ENCODE results near the gene MICOS13.

MICOS13 gene

GRCh38 chr19:5655412-5655811, 24.9 kb downstream of the MICOS13 start:
- no peaks in the 10 kb centered on the region for H3K27me3 ChIP-seq (ENCODE audit: insufficient read depth, low read length, poor library complexity, severe bottlenecking)
- no peaks in the 10 kb centered on the region for H3K79me2 ChIP-seq (ENCODE audit: insufficient read depth, low read length)

GRCh38 chr19:5654931-5655330, 25.4 kb downstream of the MICOS13 start:
- H2AFZ ChIP-seq (ENCODE audit: low read length) = no peak overlapping the region
- H3K4me3 ChIP-seq (ENCODE audit: low read length, poor library complexity, severe bottlenecking) = no peak overlapping the region
- H3K9ac ChIP-seq (ENCODE audit: low read depth, low read length, poor library complexity, severe bottlenecking) = no peak overlapping the region
- TF ChIP-seq EZH2phosphoT487 (IDR thresholded peaks at IDR 0.05; ENCODE audit: borderline replicate concordance) = no peak
- TF ChIP-seq CTCF (conservative IDR thresholded peaks at IDR 0.05; ENCODE audit: low read length) = no peak
- no peaks in the 10 kb centered on the region for H3K9me3 ChIP-seq (ENCODE audit: insufficient read depth, low read depth, low read length)
- H3K9me2 ChIP-seq (replicated peaks; ENCODE audit: low read depth, low read length) = no peaks in the 10 kb centered on the region
- H4K20me1 ChIP-seq (ENCODE audit: insufficient read depth, low read length, poor library complexity, severe bottlenecking) = no peaks in the 10 kb centered on the region
- peaks cover 89% of the 10 kb centered on the region for H3K36me3 ChIP-seq (ENCODE audit: insufficient read depth, low read length)
- H3F3A ChIP-seq (ENCODE audit: low read depth) = no peaks in the 10 kb centered on the region
- no peaks in the 10 kb centered on the region for H3K79me2 ChIP-seq (ENCODE audit: insufficient read depth, low read length)
- H3K4me2 ChIP-seq (ENCODE audit: low read depth, low read length, poor library complexity, severe bottlenecking) = no peak overlapping the region
- H3K27me3 ChIP-seq (ENCODE audit: insufficient read depth, low read length, poor library complexity, severe bottlenecking) = no peaks in the 10 kb centered on the region
- no peaks in the 10 kb centered on the region for H3K4me1 ChIP-seq (ENCODE audit: insufficient read depth, low read length, poor library complexity, severe bottlenecking)

More at GRCh38 chr19:5655412-5655811, 24.9 kb downstream of the MICOS13 start:
- H3K9ac ChIP-seq (ENCODE audit: low read depth, low read length, poor library complexity, severe bottlenecking) = no peak overlapping the region
- peaks cover 89% of the 10 kb centered on the region for H3K36me3 ChIP-seq (ENCODE audit: insufficient read depth, low read length)
- H3K4me2 ChIP-seq (ENCODE audit: low read depth, low read length, poor library complexity, severe bottlenecking) = no peak overlapping the region
- no peaks in the 10 kb centered on the region for H3K9me2 ChIP-seq (replicated peaks; ENCODE audit: low read depth, low read length)
- no peak overlapping the region for H2AFZ ChIP-seq (ENCODE audit: low read length)
- H3F3A ChIP-seq (ENCODE audit: low read depth) = no peaks in the 10 kb centered on the region
- H3K9me3 ChIP-seq (ENCODE audit: insufficient read depth, low read depth, low read length) = no peaks in the 10 kb centered on the region
- H3K4me3 ChIP-seq (ENCODE audit: low read length, poor library complexity, severe bottlenecking) = no peak overlapping the region
- H4K20me1 ChIP-seq (ENCODE audit: insufficient read depth, low read length, poor library complexity, severe bottlenecking) = no peaks in the 10 kb centered on the region
- no peak for TF ChIP-seq CTCF (conservative IDR thresholded peaks at IDR 0.05; ENCODE audit: low read length)
- no peak for TF ChIP-seq EZH2phosphoT487 (IDR thresholded peaks at IDR 0.05; ENCODE audit: borderline replicate concordance)
- no peaks in the 10 kb centered on the region for H3K4me1 ChIP-seq (ENCODE audit: insufficient read depth, low read length, poor library complexity, severe bottlenecking)

GRCh38 chr19:5652261-5652660, 28.1 kb downstream of the MICOS13 start:
- Histone ChIP-seq H3K9ac (ENCODE audit: low read depth, low read length, poor library complexity, severe bottlenecking) (no peak overlapping the region), H3K27me3 (ENCODE audit: insufficient read depth, low read length, poor library complexity, severe bottlenecking) (no peaks in the 10 kb centered on the region), H3K9me3 (ENCODE audit: insufficient read depth, low read depth, low read length) (no peaks in the 10 kb centered on the region), H3K4me2 (ENCODE audit: low read depth, low read length, poor library complexity, severe bottlenecking) (no peak overlapping the region), H2AFZ (ENCODE audit: low read length) (no peak overlapping the region), H4K20me1 (ENCODE audit: insufficient read depth, low read length, poor library complexity, severe bottlenecking) (peaks cover 10% of the 10 kb centered on the region), H3K4me1 (ENCODE audit: insufficient read depth, low read length, poor library complexity, severe bottlenecking) (no peaks in the 10 kb centered on the region), H3K36me3 (ENCODE audit: insufficient read depth, low read length) (peaks cover 85% of the 10 kb centered on the region), H3K4me3 (ENCODE audit: low read length, poor library complexity, severe bottlenecking) (no peak overlapping the region), H3K79me2 (ENCODE audit: insufficient read depth, low read length) (no peaks in the 10 kb centered on the region; the same call in 1 of the 2 replicates), H3F3A (ENCODE audit: low read depth) (no peaks in the 10 kb centered on the region), H3K9me2 (replicated peaks; ENCODE audit: low read depth, low read length) (no peaks in the 10 kb centered on the region)
- TF ChIP-seq CTCF (conservative IDR thresholded peaks at IDR 0.05; ENCODE audit: low read length) = no peak
- no peak for TF ChIP-seq EZH2phosphoT487 (IDR thresholded peaks at IDR 0.05; ENCODE audit: borderline replicate concordance)
